HL-60/S4 (cell line): ENCODE measurements around the gene SLC28A1.

Source experiments
- in situ Hi-C: fragments of 300-500 bp; cut with MboI; formaldehyde crosslinking; loops from 2 replicates; pipeline ENCODE4 v1.14.3; 2022; ENCODE audit warnings: low sequenced_read_pairs

Gene SLC28A1

GRCh38 chr15:84960391-84961113 lies 76.1 kb downstream of the SLC28A1 start:
- in situ Hi-C loops, result loop anchor here (25.0 kb wide), 1 partner anchor 327 kb away; no protein-coding TSS in a partner anchor

- in situ Hi-C loops, result loop anchor here (25.0 kb wide), 1 partner anchor 326 kb away; no protein-coding TSS in a partner anchor
Measured at GRCh38 chr15:84961114-84961452, 76.6 kb downstream of the SLC28A1 start.

GRCh38 chr15:84961707-84962106 lies 77.2 kb downstream of the SLC28A1 start:
- in situ Hi-C loops, result loop anchor here (25.0 kb wide), 1 partner anchor 326 kb away; no protein-coding TSS in a partner anchor

GRCh38 chr15:84962955-84963354 lies 78.5 kb downstream of the SLC28A1 start:
- in situ Hi-C loops, result loop anchor here (25.0 kb wide), 1 partner anchor 324 kb away; no protein-coding TSS in a partner anchor

GRCh38 chr15:84967380-84967779 lies 82.9 kb downstream of the SLC28A1 start:
- in situ Hi-C loops, result loop anchor here (25.0 kb wide), 1 partner anchor 320 kb away; no protein-coding TSS in a partner anchor

- in situ Hi-C loops, result loop anchor here (25.0 kb wide), 1 partner anchor 319 kb away; no protein-coding TSS in a partner anchor
Measured at GRCh38 chr15:84968301-84968700, 83.8 kb downstream of the SLC28A1 start.

DNA sequence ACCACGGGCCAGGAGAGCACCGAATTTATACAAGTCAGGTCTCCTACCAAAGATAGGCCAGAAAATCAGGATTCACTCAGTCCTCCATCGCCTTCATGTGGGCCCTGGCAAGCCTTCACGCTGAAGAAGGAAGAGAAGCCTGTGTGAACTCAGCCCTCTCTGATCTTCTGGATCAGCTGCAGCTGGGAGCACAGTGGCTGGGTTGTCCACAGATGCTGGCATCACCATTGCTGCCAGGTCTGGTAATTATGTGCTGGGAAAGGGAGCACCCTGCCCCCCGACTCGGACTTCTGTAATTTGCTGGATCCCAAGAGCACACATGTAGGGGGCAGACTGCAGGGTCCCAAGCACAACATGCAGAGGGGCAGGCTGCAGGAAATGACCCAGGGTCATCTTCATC lies 84.8 kb downstream of the SLC28A1 start:
- in situ Hi-C loops, result loop anchor here (25.0 kb wide), 1 partner anchor 318 kb away; no protein-coding TSS in a partner anchor

- in situ Hi-C loops, result loop anchor here (25.0 kb wide), 1 partner anchor 316 kb away; no protein-coding TSS in a partner anchor
Measured at GRCh38 chr15:84970843-84971242, 86.4 kb downstream of the SLC28A1 start.

DNA sequence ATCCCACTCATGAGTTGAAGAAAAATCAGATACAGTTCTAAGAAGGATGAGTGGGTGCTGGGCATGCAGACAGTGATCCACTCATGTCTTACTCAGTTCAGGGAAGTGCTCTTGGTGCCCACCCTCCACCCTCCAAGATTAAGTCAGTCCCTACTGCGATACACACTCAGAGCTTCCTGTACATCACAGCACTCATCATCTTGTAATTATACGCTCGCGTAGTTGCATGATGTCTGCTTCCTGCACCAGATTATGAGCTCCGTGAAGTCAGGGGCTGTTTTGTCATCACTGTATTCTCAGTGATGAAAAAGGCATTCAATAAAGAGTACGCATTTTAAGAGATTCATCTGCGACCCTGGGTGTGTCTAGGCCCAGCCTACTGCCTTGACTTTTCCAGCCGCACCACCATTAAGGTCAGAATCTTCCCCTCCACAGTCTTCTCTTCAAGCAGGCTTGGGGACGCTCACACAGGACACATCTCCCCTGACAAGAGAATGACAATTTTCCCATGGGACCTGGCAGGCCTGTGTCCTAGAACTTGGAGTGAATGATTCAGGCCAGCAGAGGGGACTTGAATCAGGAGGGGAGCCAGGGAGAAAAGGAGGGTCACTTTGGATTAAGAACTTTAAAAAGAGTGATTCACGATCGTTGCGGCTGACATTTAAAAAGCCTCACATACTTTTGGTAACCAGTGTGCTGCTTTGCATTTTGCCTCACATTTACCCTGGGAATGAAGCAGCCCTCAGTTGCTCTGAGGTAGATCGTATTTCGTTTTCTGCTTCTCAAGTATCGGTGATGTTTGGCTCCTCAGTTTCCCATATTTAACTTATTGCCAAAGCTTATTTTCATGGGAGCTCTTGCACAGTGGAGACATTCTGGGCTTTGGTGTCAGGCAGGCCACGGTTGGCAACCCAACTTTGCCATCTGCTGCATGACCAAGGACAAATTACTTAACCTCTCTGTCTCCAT lies 89.3 kb downstream of the SLC28A1 start:
- in situ Hi-C loops, result loop anchor here (25.0 kb wide), 1 partner anchor 314 kb away; no protein-coding TSS in a partner anchor

DNA sequence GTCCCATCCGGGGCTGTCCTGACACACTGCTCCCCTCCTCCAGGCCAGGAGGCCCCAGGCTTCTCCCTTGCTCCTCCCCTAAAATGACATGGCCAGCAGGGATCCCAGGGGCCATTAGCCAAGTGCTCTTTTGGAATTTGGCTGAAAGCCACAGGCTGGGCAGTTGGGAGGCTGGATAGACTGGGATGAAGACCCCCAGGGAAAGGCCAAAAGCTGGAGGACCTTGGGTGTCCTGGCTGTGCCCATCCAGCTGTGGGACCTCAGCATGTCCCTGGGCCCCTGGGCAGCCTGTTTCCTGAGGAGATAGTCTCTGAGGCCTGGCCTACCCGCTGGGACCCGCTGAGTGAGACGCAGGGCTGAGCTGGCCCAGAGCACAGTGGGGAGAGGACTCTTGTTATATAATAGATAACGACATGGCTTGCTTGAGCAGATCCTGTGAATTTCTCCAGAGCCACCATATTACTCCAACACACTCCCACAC lies 91.4 kb downstream of the SLC28A1 start:
- in situ Hi-C loops, result no loop called here

DNA sequence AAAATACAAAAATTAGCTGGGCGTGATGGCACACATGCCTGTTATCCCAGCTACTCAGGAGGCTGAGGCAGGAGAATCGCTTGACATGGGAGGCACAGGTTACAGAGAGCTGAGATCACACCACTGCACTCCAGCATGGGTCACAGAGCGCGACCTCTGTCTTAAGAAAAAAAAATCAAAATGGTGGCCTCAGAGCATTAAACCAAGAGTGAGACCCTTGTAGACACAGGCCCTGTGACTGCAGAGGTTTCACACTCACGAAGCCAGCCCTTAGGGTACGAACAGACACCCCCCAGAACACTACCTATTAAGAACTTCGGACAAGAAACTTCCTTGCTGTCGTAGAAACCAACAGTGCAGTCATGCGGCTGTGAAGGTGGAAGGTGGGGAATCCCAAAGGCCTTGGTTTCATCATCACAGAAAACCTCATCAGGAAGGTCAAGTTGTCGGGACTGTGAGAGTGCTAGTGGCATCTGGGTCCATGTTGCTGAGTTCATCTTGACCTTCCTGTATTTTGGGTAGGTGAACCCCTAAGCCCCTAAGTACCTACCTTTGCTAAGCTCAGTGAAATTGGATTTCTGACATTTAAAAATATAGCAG lies 92.4 kb downstream of the SLC28A1 start:
- in situ Hi-C loops, result no loop called here

GRCh38 chr15:84979651-84980050 lies 95.2 kb downstream of the SLC28A1 start:
- in situ Hi-C loops, result no loop called here

- in situ Hi-C loops, result no loop called here
Measured at GRCh38 chr15:84980196-84981053, 96.0 kb downstream of the SLC28A1 start.

DNA sequence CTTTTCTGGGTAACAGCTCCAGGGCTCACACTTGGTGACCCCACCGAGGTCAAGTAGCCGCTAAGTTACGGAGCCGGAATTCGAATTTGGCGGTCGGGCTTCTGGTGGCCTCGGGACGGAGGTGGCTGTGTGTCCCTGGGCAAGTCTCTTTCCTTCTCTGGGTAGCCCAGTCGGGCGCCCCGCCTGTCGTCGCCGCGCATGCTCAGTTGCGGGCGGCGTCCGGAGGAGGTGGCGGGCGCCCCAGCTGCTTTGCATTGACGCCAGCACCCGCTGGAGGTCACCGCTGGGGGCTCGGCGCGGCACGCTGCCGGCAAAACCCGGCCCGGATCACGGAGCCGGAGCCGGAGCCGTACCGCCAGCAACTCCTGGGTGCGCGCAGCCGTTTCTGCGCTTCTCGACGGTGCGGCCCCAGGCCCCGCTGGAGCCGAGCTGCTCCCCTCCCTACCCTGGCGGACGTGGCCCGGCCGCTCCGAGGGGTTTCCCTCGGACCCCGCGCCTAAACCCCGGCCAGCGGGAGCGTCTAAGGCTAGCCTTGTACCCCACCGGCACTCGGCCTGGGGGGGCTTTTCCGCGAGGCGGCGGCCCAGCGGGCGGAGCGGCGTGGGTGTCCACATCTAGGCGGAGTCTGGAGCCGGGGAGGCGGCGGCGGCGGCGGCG lies 96.7 kb downstream of the SLC28A1 start:
- in situ Hi-C loops, result no loop called here

DNA sequence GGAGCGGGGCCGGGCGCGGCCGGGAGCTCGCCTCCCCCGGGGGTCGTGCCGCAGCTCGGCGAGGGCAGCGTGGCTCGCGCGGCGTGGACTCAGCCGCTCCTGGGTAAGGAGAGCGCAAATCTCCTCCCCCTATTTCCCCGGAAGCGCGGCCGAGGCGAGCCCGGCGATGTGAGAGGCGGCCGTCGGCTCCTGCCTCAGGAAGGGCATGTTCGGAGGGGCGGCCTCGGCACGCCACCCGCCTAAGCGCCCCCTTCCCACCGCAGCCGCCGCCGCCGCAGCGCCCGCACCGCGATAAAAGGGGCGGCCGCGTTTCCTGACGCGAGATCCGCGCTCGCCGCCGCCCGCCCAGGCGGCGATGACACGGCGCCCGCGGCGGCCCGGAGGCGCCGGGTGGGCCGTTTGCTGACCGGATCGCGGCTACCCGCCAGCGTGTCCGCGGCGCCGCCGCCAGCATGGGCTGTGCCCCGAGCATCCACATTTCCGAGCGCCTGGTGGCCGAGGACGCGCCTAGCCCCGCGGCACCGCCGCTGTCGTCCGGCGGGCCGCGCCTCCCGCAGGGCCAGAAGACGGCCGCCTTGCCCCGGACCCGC lies 97.3 kb downstream of the SLC28A1 start, which contains the start of gene PDE8A:
TSS of gene PDE8A (plus strand) at position 146 of the 590 bp plus-strand sequence. CDS start at position 453, 307 bp downstream.
- in situ Hi-C loops, result no loop called here

- in situ Hi-C loops, result no loop called here
Measured at GRCh38 chr15:84982301-84982920, 97.9 kb downstream of the SLC28A1 start.

- in situ Hi-C loops, result no loop called here
Measured at GRCh38 chr15:84983294-84983693, 98.8 kb downstream of the SLC28A1 start.

GRCh38 chr15:84983711-84984110 lies 99.2 kb downstream of the SLC28A1 start:
- in situ Hi-C loops, result no loop called here
